Fibroblast of mammary gland (primary cell): ENCODE measurements around the gene ZBTB21.

Experiments used
- DNase-seq: peaks from one replicate; pipeline ENCODE4 v3.0.0-alpha.2; 2010; ENCODE audit warnings: low read depth
- H3K4me3 ChIP-seq: 2 replicates; pipeline ENCODE4 v1.5.1; 2011; ENCODE audit warnings: low read depth, mild to moderate bottlenecking, low read length, moderate library complexity; ENCODE audit not compliant: control insufficient read depth
- TF ChIP-seq, protein P1 (sequence below): conservative IDR thresholded peaks from 2 replicates; pipeline ENCODE4 v1.5.1; 2011; ENCODE audit warnings: low read depth, low read length, inconsistent platforms; ENCODE audit not compliant: control insufficient read depth, insufficient read depth

Gene ZBTB21

DNA sequence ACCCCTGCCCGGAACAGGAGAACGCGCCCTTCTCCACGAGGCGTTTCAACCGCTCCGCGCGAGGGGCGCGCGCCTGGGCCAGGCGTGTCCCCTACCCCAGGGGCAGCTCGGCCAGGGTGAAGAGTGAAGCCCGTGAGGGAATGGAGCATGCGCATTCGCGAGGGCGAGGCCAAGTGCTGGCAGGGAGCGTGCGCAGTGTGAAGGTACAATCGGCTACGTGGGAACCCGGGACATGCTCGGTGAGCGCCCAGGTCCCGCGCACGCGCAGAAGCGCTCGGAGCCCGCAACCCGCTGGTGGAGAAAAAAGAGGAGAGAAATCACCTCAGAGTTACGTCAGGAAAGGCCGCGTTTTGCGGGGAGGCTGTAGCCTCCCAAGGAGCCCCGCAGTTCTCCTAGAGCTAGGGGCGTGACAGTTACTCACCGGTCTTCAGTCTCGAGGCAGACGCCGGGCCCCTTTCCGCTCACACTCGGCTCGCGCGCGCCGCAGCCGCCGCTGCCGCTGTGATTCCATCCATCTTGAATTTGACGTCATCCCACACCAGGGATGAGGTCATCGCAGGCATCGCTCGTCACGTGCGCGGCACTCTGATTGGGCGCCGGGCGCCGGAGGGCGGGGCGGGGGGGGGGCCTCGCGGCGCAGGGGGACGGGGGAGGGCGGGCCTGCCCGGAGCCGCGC lies at the start of gene ZBTB21:
TSS of gene ZBTB21 (minus strand) at position 530 of the 676 bp plus-strand sequence. CDS start 16,265 bp downstream, outside the sequence.
- DNase-seq: peak; percentile 96
- TF ChIP-seq, protein P1, sequence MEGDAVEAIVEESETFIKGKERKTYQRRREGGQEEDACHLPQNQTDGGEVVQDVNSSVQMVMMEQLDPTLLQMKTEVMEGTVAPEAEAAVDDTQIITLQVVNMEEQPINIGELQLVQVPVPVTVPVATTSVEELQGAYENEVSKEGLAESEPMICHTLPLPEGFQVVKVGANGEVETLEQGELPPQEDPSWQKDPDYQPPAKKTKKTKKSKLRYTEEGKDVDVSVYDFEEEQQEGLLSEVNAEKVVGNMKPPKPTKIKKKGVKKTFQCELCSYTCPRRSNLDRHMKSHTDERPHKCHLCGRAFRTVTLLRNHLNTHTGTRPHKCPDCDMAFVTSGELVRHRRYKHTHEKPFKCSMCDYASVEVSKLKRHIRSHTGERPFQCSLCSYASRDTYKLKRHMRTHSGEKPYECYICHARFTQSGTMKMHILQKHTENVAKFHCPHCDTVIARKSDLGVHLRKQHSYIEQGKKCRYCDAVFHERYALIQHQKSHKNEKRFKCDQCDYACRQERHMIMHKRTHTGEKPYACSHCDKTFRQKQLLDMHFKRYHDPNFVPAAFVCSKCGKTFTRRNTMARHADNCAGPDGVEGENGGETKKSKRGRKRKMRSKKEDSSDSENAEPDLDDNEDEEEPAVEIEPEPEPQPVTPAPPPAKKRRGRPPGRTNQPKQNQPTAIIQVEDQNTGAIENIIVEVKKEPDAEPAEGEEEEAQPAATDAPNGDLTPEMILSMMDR: no peak
- peak within 1 kb of the TSS; percentile 71 for H3K4me3 ChIP-seq

GRCh38 chr21:42059721-42060120 lies 49.6 kb upstream of the ZBTB21 start:
- no peak overlapping the region for H3K4me3 ChIP-seq
- TF ChIP-seq, protein P1: no peak
- no peak for DNase-seq

DNA sequence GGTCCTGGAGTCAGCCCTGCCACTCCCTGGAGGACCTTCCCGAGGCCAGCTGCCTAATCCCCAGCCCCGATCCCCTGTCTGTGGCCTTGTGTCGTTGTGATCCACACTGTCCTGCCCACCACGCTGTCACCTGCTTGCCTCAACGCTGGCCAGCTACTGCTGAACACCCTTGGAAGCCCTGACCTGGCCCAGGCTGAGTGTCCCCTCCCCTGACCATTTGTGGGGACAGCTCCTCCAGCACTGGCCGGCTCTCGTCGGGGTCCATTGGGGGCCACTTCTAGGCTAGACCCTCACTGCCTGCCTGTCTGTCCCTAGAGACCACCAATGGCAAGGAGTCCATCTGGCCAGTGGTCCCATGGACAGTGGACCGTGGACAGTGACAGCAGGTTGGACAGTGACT lies 49.0 kb upstream of the ZBTB21 start:
- DNase-seq: no peak
- TF ChIP-seq, protein P1: no peak
- H3K4me3 ChIP-seq: no peak overlapping the region

DNA sequence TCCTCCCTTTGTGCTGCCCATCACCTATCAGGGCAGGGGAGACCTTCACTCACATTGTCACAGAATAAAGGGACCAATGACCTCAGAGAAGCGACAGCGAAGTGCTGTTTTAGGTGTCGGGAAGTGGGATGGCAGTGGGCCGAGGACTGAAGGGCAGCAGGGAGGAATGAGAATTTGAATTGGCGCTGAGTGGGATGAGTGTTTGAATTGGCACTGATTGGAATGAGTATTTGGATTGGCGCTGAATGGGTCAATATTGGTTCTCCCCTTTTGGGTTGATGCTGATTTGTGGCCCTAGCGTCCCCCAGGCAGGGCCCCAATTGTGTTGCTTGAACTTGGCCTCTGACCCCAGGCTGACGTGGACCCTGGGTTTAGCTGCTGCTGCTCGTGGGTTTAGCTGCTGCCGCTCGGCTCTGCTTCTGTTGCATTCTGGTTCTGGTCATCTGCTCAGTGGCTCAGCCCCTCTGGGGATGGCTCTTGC lies 48.5 kb upstream of the ZBTB21 start:
- no peak for DNase-seq
- no peak overlapping the region for H3K4me3 ChIP-seq
- TF ChIP-seq, protein P1: no peak

DNA sequence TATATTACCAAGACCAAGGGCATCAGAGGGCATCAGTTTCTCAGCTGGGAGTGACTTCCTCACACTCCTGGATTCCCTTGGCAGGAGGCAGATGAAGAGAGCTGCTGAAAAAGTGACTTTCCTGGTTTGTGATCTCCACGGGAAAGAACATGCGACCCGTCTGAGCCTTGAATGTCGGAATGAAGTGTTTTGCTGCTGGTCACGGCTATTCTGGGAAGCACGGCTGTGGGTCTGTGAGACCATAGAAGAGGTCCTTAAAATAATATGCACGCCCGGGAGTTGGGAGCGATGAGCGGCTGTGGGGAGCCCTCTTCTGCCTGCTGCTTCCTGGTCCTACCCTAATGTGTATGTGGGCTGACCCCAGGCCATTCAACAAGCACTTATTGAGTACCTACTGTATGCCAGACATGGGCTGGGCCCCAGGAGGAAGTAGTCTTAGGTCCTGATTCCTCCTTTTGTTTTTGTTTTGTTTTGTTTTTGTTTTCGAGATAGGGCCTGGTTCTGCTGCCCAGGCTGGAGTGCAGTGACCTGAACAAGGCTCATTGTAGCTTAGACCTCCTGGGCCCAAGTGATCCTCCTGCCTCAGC lies 47.8 kb upstream of the ZBTB21 start:
- no peak for DNase-seq
- H3K4me3 ChIP-seq: no peak overlapping the region
- TF ChIP-seq, protein P1: no peak

GRCh38 chr21:42056996-42057689 lies 47.0 kb upstream of the ZBTB21 start:
- no peak overlapping the region for H3K4me3 ChIP-seq
- peak; percentile 36 for DNase-seq
- TF ChIP-seq, protein P1: no peak
